ENCODE data around the gene PSMD11. TPM values are rescaled to one million over a fixed set of nuclear protein-coding genes. Genes with fewer than 3 reads are reported as not detected.

The PSMD11 gene
- total RNA-seq, 4 donors from 2014 or later: 37.3 to 48.9 (median 46.8) TPM

DNA sequence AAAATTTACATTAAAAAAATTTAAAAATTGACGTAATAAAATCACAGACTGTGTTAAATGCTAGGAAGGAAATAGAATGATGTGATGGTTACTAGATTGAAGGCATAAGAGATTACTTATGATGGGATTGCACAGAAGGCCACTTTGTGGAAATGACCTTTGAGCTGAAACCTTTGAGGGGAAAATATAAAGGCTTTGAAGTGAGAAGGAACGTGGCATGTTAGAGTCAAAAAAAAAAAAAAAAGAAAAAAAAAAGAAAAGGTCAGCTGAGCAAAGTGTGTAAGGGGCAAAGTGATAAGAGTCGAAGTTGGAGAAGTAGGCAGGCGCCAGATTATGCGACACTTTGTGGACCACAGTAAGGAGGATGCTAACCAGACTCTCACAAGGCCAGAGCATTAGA lies 3.6 kb upstream of the PSMD11 start:
- no peak for DNase-seq (ENCODE audit: low spot score in 2 of 2)
- Histone ChIP-seq H3K4me1 (peaks cover 0 to 14% (median 7%) of the 10 kb centered on the region in 4 donors), H3K36me3 (no peaks in the 10 kb centered on the region), H3K9me3 (no peaks in the 10 kb centered on the region), H3K4me3 (no peak overlapping the region), H3K27me3 (no peaks in the 10 kb centered on the region), H3K27ac (no peak overlapping the region)
- 80 to 81% methylated on average over 5 of the region's 5 CpGs for WGBS, 2 donors
- TF ChIP-seq EP300 (IDR thresholded peaks at IDR 0.05): no peak
- TF ChIP-seq, protein P1, sequence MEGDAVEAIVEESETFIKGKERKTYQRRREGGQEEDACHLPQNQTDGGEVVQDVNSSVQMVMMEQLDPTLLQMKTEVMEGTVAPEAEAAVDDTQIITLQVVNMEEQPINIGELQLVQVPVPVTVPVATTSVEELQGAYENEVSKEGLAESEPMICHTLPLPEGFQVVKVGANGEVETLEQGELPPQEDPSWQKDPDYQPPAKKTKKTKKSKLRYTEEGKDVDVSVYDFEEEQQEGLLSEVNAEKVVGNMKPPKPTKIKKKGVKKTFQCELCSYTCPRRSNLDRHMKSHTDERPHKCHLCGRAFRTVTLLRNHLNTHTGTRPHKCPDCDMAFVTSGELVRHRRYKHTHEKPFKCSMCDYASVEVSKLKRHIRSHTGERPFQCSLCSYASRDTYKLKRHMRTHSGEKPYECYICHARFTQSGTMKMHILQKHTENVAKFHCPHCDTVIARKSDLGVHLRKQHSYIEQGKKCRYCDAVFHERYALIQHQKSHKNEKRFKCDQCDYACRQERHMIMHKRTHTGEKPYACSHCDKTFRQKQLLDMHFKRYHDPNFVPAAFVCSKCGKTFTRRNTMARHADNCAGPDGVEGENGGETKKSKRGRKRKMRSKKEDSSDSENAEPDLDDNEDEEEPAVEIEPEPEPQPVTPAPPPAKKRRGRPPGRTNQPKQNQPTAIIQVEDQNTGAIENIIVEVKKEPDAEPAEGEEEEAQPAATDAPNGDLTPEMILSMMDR (IDR thresholded peaks at IDR 0.05): no peak
- TF ChIP-seq POLR2A (IDR thresholded peaks at IDR 0.05): no peak

DNA sequence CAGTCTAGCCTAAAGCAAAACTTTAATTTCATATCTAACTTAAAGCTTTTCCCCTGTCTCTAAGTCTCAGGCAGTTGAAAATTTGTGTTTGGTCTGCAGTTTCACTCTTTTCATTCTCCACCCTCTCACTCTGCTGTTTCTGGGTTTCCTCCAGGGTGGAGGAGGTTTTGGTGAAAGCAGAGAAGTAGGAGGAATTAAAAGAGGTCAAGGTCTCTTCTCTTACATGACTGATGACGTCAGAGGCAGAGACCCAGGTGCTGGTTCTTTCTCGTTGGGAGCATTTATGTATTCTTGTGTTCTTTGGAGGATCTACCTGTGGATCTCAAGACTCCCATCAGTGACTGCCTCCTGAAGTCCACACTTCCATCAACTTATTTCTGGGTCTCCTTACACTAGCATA lies 2.4 kb upstream of the PSMD11 start:
- Histone ChIP-seq H3K36me3 (no peaks in the 10 kb centered on the region), H3K4me3 (no peak overlapping the region), H3K4me1 (peaks cover 0 to 26% (median 16%) of the 10 kb centered on the region in 4 donors), H3K27me3 (no peaks in the 10 kb centered on the region), H3K9me3 (no peaks in the 10 kb centered on the region), H3K27ac (no peak overlapping the region)
- no peak for DNase-seq (ENCODE audit: low spot score in 2 of 2)
- TF ChIP-seq EP300 (IDR thresholded peaks at IDR 0.05) (no peak), POLR2A (IDR thresholded peaks at IDR 0.05) (no peak)
- TF ChIP-seq, protein P1 (IDR thresholded peaks at IDR 0.05): no peak
- WGBS, 2 donors: 49 to 61% methylated on average over 2 of the region's 2 CpGs

DNA sequence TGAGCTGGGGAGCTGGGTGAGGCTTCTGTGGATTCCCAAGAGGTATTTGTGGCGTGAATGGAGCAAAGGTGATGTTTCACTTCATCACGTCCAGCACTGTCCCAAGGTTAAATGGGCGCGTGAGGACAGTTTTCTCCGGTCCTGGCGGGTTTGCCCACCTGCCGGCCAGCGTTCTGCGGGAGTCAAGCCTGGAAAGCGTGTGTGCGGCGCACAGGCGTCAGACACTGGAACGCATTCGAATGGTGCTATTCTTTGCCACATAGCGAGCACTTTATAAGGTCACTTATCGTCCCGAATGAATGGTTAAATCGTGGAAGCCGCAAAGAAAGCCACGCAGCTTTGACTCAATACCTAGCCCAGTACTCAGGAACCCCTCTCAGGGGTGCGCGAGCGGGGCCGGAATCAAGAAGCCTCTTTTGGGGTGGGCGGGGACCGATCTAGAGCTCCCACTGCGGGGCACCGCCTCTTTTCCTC lies 446 bp upstream of the PSMD11 start:
- Histone ChIP-seq H3K9me3 (no peaks in the 10 kb centered on the region), H3K4me3 (peak overlapping the region; percentile 89 to 99 (median 96)), H3K27me3 (no peaks in the 10 kb centered on the region), H3K4me1 (peaks cover 0 to 38% (median 16%) of the 10 kb centered on the region in 4 donors), H3K27ac (peak overlapping the region in 1 of 4 donors; percentile 93), H3K36me3 (peaks cover 0 to 18% (median 0%) of the 10 kb centered on the region in 3 donors)
- no peak for TF ChIP-seq POLR2A (IDR thresholded peaks at IDR 0.05)
- TF ChIP-seq EP300 (IDR thresholded peaks at IDR 0.05): no peak
- DNase-seq (ENCODE audit: low spot score in 2 of 2): no peak
- 12 to 19% methylated on average over 7 to 22 of the region's 29 CpGs for WGBS, 2 donors

DNA sequence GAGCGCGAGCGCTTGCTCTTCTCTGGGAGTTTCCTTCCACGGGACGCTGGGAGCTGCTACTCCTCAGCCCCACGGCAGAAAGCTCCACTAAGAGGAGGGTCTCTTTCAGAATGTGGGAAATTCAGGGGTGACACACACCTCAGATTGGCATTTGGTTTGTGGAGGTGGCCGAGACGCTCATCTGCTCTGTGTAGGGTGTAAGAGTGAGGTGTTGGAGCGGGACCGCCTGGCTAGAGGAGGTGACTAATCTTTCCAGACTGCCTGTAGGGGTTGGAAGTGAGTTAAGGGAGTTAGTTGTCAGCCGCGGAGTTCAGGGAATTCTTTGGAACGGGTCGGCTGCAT lies 735 bp downstream of the PSMD11 start:
- no peaks in the 10 kb centered on the region for H3K9me3 ChIP-seq
- WGBS, 2 donors: 0 to 1% methylated on average over 9 to 14 of the region's 14 CpGs

DNA sequence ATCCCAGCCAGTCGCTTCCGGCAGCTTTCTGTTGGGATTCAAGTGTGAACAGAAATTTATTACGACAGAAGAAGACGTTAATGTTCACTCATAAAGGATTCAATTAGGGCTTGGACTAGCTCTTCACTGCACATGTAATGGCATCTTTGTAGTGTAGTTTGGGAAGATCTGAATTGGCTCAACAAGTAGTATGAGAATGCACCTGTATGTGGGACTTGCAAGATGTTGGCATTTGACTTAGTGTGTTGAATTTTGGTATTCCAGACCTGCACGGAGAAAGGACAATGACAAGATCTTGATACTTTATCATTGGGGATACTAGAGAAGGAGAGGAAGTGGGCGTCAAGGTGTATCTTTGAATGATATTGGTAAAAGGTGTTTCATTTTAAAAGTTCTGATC lies 1.2 kb downstream of the PSMD11 start:
- Histone ChIP-seq H3K9me3 (no peaks in the 10 kb centered on the region), H3K4me3 (peak overlapping the region; percentile 89 to 99 (median 96)), H3K36me3 (peaks cover 0 to 34% (median 0%) of the 10 kb centered on the region in 3 donors), H3K27me3 (no peaks in the 10 kb centered on the region), H3K4me1 (peaks cover 0 to 42% (median 16%) of the 10 kb centered on the region in 4 donors), H3K27ac (peak overlapping the region; percentile 71 to 93 (median 84))
- 15 to 21% methylated on average over 6 of the region's 6 CpGs for WGBS, 2 donors
- no peak for DNase-seq (ENCODE audit: low spot score in 2 of 2)
- TF ChIP-seq, protein P1 (IDR thresholded peaks at IDR 0.05): no peak
- TF ChIP-seq EP300 (IDR thresholded peaks at IDR 0.05) (no peak), POLR2A (IDR thresholded peaks at IDR 0.05) (no peak)

More for the DNA sequence above, 735 bp downstream of the PSMD11 start:
- Histone ChIP-seq H3K36me3 (peaks cover 0 to 29% (median 0%) of the 10 kb centered on the region in 3 donors), H3K4me3 (peak overlapping the region; percentile 89 to 99 (median 96)), H3K4me1 (peaks cover 0 to 42% (median 16%) of the 10 kb centered on the region in 4 donors), H3K27ac (peak overlapping the region; percentile 71 to 93 (median 84)), H3K27me3 (no peaks in the 10 kb centered on the region)
- DNase-seq (ENCODE audit: low spot score in 2 of 2): no peak
- TF ChIP-seq POLR2A (IDR thresholded peaks at IDR 0.05) (no peak), EP300 (IDR thresholded peaks at IDR 0.05) (no peak)
- TF ChIP-seq, protein P1 (IDR thresholded peaks at IDR 0.05): no peak
